Stimulated activated CD4-positive, alpha-beta T cell treated with anti-CD3 and anti-CD28 coated beads, TNF-alpha, amount 100 ng/mL, for 1 hour (primary cell): ENCODE measurements around the gene IL11RA.
A peak's percentile ranks its signal among the peaks of the same experiment; 100 is the strongest.

Source experiments
- DNase-seq, 3 donors: peaks; one replicate each; pipeline ENCODE4 v3.0.0-alpha.2; 2020; ENCODE audit warnings: low read depth in 3 of 3, low spot score in 1 of 3

The IL11RA gene

DNA sequence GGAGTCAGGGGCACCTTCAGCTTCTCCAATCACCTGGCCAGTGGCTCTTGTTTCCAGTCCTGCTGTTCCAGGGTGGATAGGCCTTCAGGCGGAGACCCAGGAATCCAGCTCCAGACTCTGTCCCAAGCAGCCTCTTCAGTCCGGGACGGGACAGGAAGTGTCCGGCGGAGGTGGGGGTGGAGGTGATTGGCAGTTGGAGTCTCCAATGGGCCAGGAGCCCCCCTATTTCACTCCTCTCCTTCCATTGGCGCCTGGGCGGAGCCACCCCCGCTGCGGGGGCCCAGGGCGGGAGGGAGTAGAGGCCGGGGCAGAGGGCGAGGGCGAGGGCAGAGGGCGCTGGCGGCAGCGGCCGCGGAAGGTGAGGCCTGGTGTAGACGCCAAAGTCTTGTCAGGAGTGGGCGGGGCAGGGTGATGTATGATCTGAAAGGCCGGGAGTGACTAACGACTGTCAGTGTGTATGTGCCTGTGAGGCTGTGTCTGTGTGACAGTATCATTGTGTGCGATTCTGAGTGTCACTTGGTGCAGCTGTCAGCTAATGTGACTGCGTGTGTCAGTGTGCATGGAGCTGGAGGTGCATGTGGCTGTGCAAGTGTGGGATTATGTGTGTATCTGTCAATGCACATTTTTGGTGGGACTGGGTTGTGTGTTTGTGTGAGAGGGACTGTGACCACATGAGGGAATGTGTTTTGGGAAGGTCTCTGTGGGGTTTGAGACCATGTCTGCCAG is at the start of gene IL11RA:
Gene IL11RA, plus strand, starts transcription at position 310 of the 726 bp plus-strand sequence. CDS start 3,033 bp downstream, outside the sequence.
- peak in 1 of 3 donors; percentile 29 for DNase-seq

DNA sequence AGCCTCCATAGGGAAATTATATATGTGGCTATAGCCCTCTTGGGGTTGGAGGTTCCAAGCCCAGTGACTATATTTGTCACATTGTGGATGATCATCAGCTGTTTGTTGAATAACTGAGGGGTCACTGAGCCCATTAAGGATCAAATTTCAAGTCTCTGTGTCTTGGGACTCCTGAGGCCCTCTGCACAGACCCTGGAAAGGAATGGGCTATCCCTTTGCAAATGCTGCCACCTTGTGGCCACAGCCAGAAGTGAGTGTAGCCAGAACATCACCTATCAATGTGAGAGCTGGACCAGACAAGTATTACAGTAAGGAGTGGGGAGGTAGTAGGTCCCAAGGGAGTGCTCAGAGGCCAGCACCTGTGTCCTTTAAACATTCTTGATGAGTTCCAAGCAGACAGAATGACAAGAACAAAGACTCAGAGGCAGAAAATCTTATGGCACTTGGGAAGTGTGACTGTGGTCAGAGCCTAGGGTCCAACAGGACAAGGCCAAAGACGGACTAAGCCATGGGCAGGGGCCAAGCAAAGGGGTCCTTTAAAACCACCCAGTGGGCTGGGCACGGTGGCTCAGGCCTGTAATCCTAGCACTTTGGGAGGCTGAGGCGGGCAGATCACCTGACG is 48.3 kb upstream of the IL11RA start:
- DNase-seq, result peak; percentile 50 to 76 (median 62)

DNA sequence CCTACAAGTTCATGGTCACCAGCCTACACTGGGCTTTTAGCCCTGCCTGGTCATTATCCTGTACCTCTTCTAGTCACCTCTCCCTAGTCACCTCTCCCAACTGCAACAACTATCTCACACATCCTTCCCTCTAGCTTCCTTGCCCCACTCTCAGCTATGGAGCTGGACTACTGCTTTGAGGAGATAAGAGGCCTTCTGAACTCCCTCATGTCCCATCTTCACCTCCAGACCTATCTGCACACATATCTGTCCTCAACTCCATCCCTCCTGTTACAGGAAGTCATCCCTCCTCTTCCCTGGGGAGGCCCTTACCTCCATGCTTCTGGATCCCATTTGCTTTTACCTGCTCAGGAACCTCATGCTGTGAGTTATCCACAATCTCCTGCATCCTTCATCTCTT is 45.8 kb upstream of the IL11RA start:
- DNase-seq, result no peak

DNA sequence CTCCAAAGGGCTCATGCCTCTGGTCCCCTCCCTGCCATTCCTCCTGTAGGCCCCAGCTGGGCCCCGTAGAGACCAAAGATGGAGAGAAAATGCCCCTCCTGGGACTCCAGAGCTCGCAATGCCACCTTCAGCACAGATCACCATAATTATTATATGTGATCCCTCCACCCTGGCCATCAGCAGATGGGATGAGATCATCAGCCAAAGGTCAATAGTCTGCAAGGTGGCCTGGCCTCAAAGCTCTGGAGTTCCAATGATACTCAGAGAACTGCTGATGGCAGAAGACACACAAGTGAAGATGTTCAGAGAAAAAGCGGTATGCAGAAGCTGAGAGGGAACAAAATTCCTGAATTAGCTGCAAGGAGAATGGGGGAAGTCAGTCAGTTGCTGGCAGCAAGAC is 45.1 kb upstream of the IL11RA start:
- DNase-seq, result no peak

DNA sequence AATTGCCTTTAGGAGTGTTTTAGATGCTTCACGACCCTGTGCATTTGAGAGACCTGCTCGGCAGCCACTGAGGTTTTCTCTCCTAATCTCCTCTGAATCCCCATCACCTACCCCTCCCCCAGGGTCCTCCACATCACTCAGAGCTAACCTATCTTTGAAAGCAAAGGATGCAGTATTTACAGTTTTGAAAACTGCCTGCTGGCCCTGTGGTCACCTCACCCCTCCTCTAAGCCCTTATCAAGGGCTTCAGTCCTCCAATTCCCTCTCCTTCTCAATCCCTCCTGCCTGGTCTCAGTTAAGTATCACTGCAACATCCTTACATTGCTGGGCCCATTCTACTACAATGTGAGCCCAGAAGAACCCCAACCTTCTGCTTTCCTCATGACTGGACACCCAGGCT is 44.7 kb upstream of the IL11RA start:
- DNase-seq, result no peak

DNA sequence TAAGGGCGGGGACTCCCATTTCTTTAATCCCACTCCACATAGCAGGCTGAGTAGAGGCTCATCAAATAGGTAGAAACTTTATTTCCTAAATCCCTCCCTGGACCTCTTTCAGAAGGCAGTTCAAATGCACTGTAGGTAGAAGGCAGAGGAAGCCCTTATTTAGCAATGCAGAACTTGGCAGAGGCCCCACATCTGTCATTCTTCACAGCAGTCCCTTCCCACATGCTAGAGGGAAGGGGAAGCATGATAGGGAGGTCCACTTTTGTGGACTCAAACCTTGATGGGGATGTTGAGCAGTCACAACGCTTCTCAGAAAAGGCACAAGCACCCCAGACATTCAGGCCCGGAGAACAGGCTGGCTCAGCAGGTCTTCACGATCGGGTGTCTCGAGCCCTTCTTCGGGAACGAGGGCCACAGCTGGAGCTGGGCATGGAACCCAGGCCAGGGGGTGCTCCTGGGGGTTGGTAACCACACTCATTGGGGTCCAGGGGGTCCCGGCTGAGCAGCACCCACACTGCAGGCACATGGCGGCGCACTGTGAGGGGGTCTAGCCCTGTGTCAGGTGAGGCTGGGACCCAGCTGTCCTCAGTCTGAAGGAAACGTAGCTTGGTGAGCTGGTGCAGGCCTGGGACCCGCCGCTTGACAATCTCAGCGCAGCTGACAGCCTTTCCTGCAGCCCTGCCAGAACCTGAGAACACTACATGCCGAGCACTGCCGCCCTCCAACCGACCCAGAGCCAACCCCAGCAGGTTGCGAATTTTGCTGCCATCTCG is 41.4 kb upstream of the IL11RA start:
- no peak for DNase-seq

DNA sequence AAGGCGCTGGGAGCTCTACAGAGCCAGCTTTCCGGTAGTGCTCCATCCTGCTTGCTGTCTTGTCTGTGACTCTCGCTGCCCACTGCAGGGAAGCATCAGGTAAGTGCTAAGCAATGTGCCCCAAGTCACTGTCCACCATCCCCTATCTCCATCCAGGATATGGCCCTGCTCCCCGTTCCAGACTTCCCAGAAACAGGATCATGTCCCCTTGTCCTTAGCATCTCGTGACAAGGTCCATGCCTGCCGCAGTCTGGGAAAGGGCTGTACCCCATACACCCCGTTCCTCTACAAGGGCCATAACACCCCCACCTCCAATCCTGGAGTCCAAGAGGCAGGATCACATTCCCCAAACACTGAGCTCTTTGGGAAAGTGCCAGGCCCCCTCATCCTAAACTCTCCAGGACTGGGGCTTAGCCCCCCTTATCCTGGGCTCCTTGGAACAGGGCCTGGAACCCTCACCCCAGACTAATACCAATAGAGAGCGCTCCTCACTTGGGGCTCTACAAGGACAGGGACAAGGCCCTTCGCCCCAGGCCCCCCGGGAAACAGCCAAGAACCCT is 40.7 kb upstream of the IL11RA start:
- DNase-seq, result no peak

DNA sequence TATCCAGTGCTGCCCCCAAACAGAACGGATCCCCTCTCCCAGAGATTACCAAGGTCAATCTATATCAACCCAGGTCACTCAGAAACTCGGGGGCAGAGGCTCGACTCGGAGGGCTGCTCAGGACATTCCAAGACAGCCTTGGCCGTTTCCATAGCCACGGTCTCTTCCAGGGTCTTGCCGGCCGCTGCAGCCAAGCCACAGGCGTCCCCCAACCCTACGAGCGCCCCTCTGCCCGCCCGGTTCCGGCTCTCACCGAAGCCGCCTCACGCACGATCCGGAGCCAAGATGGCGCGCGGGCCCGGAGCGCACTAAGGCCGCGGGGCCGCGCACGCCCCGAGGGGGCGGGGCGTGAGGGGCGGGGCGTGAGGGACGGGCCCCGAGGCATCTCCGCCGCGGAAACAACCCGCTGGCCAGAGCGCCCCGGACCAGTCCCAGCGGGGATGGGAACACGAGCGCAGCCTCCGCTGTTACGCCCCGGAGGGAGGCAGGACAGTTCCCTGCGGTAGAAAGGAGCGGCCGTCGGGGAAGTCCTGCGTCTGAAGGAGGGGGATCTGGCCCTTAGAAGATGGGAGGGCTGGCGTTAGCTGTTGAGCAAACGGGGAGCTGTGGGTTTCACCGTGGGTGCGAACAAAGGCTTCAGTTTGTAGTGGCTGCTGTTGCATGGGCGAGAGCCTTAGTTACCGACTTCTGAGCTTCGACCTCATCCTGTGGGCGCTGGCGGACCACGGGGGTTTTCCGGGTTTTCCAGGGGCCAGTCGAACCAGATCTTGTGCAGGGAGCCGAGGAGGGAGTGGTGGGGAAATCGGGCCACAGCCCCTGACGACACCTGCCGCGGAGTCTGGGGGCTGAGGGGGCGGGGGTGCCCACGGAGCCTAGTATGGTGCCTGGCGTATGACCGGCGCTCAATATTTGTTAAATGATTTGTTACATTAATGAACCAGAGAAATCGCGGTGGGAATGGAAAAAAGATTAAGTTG is 39.9 kb upstream of the IL11RA start, which contains the start of gene RPP25L:
Gene RPP25L, minus strand, starts transcription at position 287 of the 977 bp plus-strand sequence. CDS start 801 bp downstream, outside the sequence.
- DNase-seq, result peak; percentile 51 to 84 (median 64)

DNA sequence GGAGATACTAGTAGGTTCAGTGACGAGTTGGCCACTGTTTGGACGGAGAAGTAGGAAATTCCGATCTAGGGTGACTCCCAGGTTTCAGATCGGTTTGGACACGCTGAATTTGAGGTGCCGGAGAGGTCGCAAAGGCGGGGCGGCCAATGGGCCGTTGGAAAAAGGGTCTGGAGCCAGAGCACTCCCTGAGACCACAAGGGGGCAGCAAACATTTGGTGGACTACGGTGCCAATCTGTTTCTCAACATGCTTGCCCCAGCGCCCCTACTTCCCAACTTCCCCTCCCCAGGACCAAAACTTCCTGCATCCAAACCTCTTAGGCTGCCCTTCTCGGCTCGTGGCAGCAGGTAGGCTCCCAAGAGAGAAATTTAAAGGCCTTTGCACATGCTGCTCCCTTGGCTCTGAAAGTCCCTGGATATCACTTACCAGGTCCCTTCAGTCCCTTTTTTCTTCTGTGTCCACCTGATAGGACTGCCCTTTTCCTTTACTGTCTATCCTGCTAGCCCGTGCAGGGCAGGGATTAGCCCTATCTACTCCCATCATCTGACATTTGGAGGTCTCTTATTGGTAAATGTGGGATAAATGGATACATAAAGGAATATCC is 39.1 kb upstream of the IL11RA start:
- peak in 2 of 3 donors; percentile 22 to 29 for DNase-seq

DNA sequence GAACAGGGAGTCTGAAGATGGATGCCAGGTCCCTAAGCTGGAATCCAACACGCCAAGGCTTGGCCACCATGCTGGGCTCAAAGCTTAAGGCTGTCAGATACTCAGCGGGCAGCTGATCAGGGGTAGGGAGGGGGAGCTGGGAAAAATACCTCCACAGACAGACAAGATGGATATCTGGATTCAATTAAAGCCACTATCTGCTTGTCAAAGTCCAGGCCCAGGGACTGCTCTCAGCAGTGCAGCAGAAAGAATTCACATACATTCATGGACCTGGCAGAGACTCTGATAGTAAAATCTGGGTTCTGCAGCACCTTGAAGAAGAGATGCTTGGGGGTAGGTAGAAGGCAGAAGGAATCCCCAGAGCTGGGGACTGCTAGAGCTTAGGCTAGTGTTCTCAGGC is 36.9 kb upstream of the IL11RA start:
- no peak for DNase-seq

DNA sequence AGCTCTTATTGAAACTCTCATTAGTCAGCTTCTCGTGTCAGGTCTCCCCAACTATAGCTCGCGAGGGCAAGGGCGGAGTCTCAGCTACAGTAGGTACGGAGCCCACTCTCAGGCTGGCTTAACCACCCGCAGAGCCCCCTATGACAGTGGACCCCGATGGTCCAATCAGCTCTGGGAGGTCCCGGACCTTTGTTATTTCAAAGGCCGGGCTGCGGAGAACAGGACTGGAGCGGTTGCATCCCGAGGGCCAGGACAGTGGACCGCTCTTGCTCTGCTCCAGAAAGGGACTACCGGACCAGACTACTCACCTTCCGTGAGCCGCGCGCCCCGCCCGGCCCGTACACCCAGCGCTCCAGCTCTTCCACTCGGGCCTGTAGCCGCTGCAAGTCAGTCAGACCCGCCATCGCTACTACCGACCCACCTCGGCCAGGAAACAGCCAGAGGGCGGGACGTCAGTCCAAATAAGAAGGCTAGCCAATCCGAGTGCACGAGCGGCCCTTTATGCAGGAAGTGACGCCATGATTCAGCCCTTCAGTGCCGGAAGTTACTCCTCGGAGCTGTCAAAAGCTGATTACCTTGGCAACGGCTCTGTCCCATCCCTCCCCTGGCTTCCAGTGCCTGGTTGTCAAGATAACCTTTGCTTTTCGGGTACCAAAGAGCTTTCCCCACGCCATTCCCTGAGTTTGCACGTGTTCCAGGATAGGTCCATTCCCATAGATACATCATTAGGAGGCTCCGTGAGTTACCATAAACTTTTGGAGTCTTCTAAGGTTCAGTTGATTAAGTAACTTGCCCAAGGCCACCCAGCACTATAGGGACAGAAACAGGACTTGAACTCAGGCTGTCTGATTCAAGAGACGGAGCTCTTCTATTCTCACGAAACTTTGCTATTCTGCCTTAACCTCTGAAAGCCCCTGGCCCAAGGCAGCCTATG is 31.7 kb upstream of the IL11RA start, which contains the start of gene DCTN3:
Gene DCTN3, minus strand, starts transcription at position 435 of the 934 bp plus-strand sequence. Its CDS starts 31 bp downstream, at position 404.
- DNase-seq, result peak; percentile 69 to 78 (median 78)

DNA sequence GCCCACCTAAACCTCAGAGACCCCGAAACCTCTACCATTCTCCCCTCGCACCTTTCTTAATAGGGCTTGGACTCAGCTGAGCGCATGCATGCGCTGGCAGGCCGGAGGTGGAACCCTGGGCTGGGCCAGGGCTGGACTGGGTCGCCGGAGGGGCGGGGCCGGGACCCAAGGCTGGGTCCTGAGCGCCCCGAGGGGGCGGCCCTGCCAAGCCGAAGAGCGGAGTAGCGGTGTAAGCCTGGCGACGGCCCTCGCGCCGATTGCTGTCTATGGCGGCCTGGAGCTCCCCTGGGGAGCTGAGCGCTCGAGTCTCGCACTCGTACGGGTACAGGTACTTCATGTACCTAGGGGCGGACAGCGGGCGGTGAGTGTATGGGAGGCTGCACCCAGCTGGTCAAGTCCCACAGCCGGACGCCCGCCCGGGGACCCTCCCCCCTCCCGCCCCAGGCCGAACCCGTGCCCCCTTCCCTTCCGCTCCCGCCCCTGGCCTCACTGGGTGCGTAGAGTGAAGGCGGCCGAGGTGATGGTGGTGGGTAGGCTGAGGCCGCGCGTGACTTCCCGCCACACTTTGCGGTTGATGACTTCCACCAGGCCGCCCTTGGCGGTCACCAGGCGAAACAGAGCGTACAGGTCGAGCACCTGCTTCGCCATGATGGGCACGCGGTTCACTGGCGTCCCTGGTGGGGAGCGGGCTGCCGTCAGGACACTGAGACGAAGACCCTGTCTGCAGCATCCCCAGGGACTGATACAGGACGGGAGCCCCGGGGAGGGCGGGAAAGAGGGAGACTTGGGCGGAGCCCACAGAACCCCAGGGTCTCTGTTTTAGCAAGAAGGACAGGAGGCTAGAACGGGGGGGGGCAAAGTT is 28.4 kb upstream of the IL11RA start:
- no peak for DNase-seq

DNA sequence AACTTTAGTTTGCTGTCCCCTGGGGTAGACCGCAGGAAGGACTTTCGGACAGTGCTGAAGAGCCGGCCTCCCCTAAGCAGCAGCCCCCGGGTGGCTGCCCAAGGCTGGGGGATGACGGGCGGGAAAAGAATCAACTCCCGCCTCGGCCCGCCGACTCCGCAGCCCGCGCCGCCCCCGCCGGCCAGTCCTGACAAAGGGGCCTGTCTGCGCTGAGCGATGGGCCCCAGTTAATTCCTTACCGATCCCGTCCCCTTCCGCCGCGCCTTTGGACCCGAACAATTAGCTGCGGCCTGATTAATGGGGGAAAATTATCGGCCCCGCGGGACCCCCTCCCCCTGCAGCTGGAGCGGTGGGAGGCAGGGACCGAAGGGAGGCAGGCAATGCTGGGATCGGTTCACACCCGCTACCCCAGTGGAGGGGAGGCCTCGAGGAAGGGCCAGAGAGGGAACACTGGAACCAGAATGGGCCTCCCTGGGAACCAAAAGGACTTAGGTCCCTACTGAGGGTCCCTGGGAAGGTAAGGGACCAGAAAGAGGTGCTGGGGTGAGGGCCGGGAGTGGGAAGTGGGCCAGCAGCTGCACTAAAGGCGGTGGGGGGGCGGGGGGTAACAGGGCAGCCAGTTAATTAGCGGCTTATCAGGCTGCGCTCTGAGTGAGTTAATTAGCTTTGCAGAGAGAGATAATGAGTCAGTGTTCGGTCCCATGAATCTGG is 27.4 kb upstream of the IL11RA start:
- no peak for DNase-seq

DNA sequence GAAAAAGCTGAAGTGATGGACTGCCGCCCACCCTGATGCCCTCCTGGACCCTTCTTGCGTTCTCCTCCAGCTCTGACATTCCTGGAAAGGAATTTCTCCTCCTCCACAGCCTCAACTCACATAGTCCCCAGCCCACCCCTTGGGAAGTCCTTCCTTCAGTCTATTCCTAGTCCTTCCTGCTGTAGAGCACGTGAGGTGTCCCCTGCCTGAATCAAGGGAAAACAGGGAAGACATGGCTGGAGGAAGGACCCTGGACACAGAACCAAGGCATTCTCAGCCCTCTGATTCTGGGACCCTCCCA is 26.8 kb upstream of the IL11RA start:
- no peak for DNase-seq

DNA sequence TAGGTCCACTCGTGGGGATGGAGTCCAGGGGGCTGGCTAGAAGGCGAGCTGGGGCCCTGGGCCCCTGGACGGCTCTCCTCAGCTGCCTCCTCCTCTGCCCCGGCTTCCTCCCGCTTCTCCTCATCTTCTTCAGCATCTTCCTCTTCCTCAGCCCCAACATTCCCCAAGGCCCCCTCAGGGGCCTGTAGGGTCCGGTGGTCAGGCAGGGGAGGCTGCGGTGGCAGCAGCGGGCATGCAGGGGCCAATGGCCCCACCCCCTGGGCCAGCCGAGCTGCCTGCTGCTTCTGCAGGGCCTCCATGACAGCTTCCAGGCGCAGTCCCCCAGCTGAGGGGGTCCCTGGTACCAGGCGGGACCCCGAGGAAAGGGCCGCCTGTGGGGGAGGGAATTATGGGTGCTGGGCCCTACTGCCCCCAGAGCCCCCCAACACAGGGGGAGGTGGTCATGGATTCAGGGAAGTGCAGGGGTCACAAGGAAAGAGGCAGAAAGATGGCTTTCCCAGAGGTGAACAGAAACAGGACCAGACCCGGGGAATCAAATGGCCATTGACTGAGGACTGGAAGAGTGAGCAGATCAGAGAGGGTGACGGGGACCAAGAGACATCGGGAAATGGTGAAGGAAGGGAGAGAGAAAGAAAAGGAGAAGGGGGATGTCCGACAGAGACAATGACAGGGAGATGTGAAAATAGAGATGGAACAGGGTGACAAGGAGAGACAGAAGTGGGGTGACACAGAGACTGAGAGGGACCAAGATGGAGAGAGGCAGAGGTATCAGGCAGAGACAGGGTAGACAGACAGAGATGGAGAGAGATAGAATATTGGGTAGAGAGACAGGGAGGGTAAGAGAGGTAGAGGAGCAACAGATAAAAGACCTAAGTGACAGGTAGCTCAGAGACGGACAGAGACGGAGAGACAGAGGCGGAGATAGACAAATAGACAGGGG is 24.0 kb upstream of the IL11RA start:
- no peak for DNase-seq
